ENCODE data around the gene TCF4.

DNA sequence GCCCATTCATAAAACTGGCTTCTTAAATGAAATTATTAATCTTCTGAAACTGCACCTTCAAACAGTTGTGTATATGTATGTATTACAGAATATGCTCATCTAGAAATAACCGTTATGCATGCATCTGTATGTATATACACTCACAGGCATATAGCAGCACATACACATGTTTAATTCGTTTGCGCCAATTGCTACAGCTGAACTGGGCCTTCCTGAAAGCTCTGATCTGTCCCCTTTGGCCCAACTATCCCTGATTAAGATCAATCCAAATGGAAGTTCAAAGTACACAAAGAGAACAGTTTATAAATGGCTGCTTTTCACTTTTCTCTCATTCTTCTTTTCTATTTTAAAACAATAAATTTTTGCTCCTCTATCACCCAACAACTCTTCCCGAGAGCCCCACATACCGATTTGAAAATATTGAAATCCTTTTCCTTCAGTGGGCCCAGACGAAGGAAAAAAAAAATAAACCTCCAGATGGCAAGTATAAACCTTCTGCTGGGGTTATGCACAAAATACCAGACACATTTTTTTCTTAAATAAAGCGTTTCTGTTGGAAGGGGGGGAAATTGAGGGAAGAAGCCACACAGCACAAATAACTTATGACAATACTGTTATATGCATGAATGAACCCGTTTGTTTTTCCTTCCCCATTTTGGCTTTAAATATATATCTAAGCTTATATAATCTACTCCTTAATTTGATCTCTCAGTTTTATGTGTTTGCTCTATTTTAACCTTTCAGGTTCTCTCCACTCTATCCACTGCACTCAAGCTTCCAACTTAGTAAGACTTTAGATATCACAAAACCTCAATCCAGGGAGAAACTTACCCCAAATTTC lies 267.3 kb downstream of the TCF4 start:
- TF ChIP-seq, protein P1, sequence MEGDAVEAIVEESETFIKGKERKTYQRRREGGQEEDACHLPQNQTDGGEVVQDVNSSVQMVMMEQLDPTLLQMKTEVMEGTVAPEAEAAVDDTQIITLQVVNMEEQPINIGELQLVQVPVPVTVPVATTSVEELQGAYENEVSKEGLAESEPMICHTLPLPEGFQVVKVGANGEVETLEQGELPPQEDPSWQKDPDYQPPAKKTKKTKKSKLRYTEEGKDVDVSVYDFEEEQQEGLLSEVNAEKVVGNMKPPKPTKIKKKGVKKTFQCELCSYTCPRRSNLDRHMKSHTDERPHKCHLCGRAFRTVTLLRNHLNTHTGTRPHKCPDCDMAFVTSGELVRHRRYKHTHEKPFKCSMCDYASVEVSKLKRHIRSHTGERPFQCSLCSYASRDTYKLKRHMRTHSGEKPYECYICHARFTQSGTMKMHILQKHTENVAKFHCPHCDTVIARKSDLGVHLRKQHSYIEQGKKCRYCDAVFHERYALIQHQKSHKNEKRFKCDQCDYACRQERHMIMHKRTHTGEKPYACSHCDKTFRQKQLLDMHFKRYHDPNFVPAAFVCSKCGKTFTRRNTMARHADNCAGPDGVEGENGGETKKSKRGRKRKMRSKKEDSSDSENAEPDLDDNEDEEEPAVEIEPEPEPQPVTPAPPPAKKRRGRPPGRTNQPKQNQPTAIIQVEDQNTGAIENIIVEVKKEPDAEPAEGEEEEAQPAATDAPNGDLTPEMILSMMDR (optimal IDR thresholded peaks at IDR 0.05 in 1 of 3, IDR thresholded peaks at IDR 0.05 in 1 of 3, conservative IDR thresholded peaks at IDR 0.05 in 1 of 3; ENCODE audit: extremely low read depth in 1 of 3, insufficient read depth in 2 of 3, low read length in 3 of 3): no peak
- TF ChIP-seq EZH2 (IDR thresholded peaks at IDR 0.05; ENCODE audit: low read length): no peak

Data from keratinocyte (primary cell).